HUES64 (cell line): ENCODE results near the gene ZDHHC14.
A peak's percentile ranks its signal among the peaks of the same experiment; 100 is the strongest.

ENCODE experiments used
- H3K27ac ChIP-seq: 2 replicates; pipeline ENCODE4 v1.7.0; 2013; ENCODE audit warnings: low read depth, low read length, inconsistent platforms
- H3K27me3 ChIP-seq: 2 replicates; pipeline ENCODE4 v1.6.1; 2013; ENCODE audit warnings: mild to moderate bottlenecking, low read length; ENCODE audit not compliant: insufficient read depth
- H3K36me3 ChIP-seq: 2 replicates; pipeline ENCODE4 v1.6.1; 2013; ENCODE audit warnings: mild to moderate bottlenecking, low read length; ENCODE audit not compliant: insufficient read depth
- H3K4me1 ChIP-seq: 2 replicates; pipeline ENCODE4 v1.6.1; 2013; ENCODE audit warnings: mild to moderate bottlenecking, low read length, moderate library complexity; ENCODE audit not compliant: insufficient read depth
- H3K4me3 ChIP-seq: 2 replicates; pipeline ENCODE4 v1.5.1; 2013; ENCODE audit warnings: mild to moderate bottlenecking, low read length, moderate library complexity
- H3K9ac ChIP-seq: 2 replicates; pipeline ENCODE4 v1.6.1; 2013; ENCODE audit warnings: mild to moderate bottlenecking, low read depth, low read length
- H3K9me3 ChIP-seq: 2 replicates; pipeline ENCODE4 v1.6.1; 2013; ENCODE audit warnings: low read depth, low read length; ENCODE audit not compliant: insufficient read depth
- WGBS: fragments of 150-250, 120-280 bp; methylation state at CpG from one replicate; pipeline ENCODE4 v1.1.7; 2013; ENCODE audit warnings: missing lambda C conversion rate; 5-methylcytosine and 5-hydroxymethylcytosine counted together

ZDHHC14 gene

DNA sequence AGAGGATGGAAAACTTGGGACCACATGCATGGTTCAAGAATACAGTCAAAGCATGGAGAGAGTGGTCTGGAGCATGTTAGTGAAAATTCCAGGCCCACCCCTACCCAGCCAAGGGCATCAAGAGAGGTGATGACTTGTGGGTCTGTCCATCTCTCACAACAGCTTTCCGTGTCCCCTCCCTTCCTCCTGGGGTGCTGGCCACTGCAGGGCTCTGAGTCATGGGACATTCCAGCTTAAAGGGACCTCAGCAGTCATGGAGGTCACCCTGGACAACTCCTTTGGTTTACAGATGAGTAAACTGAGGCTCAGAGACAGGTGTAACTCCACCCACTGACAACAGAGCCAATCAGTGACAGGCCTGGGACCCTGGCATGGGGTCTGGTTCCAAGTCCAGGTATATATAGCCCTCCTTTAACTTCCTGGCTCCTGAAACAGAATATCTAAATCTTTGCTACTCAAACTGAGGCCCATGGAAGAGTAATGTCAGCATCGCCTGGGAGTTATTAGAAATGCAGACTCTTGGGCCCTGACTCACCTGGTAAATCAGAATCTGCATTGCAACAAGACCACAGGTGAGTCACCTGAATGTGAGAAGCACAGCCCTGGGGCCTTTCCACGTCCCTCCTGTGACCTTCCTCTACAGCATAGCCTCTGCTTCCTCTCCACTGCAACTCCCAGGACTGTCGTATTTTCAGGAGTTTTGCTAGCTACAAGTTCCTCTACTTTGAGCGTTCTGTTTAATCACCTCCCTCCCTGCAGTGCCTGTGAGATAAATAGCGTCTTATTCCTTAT is 170.2 kb downstream of the ZDHHC14 start:
- Histone ChIP-seq H3K9ac (peak overlapping the region; percentile 55; the same call in 1 of the 2 replicates), H3K4me1 (peaks cover 49% of the 10 kb centered on the region), H3K9me3 (no peaks in the 10 kb centered on the region), H3K4me3 (no peak overlapping the region), H3K27me3 (no peaks in the 10 kb centered on the region), H3K27ac (peak overlapping the region; percentile 81), H3K36me3 (no peaks in the 10 kb centered on the region)
- 57% methylated on average over 5 of the region's 6 CpGs for WGBS

- Histone ChIP-seq H3K4me3 (peak overlapping the region; percentile 21; the same call in 1 of the 2 replicates), H3K27ac (peak overlapping the region; percentile 81), H3K9ac (peak overlapping the region; percentile 55), H3K27me3 (no peaks in the 10 kb centered on the region), H3K4me1 (peaks cover 40% of the 10 kb centered on the region), H3K36me3 (no peaks in the 10 kb centered on the region), H3K9me3 (no peaks in the 10 kb centered on the region)
- WGBS: 11% methylated on average over 9 of the region's 9 CpGs
Measured at GRCh38 chr6:157552081-157552747, 171.2 kb downstream of the ZDHHC14 start.

- Histone ChIP-seq H3K27ac (peak overlapping the region; percentile 79), H3K9ac (peak overlapping the region; percentile 26; the same call in 1 of the 2 replicates), H3K9me3 (no peaks in the 10 kb centered on the region), H3K4me1 (peaks cover 40% of the 10 kb centered on the region), H3K36me3 (no peaks in the 10 kb centered on the region), H3K4me3 (no peak overlapping the region), H3K27me3 (no peaks in the 10 kb centered on the region)
- 73% methylated on average over 5 of the region's 5 CpGs for WGBS
Measured at GRCh38 chr6:157552820-157553485, 172.0 kb downstream of the ZDHHC14 start.

DNA sequence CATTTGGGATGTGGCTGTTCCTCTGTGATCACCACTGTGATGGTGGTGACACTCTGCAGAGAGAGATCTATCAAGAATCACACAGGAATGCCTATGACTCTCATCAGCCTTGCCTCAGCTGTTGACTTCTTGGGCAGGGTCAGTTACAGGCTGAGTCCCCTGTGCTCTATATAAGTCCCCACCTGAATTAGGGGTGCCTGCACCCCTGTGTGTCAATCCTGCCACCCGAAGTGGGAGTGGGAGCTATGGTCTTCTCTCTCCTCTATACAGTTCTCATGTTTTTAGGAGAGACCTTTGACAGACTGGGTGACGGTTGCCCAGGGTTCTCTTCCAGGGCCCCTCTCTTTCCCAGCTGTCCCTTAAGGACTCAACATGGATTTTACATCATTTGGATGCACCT is 173.8 kb downstream of the ZDHHC14 start:
- WGBS: 91% methylated on average over 2 of the region's 2 CpGs

GRCh38 chr6:157555455-157556143 is 174.6 kb downstream of the ZDHHC14 start:
- Histone ChIP-seq H3K4me1 (peaks cover 40% of the 10 kb centered on the region), H3K36me3 (no peaks in the 10 kb centered on the region), H3K9me3 (no peaks in the 10 kb centered on the region), H3K9ac (no peak overlapping the region), H3K27ac (no peak overlapping the region), H3K4me3 (no peak overlapping the region), H3K27me3 (no peaks in the 10 kb centered on the region)
- 86% methylated on average over 14 of the region's 16 CpGs for WGBS

More for the DNA sequence above, 173.8 kb downstream of the ZDHHC14 start:
- Histone ChIP-seq H3K4me1 (peaks cover 40% of the 10 kb centered on the region), H3K9me3 (no peaks in the 10 kb centered on the region), H3K27ac (no peak overlapping the region), H3K9ac (no peak overlapping the region), H3K27me3 (no peaks in the 10 kb centered on the region), H3K36me3 (no peaks in the 10 kb centered on the region), H3K4me3 (no peak overlapping the region)

DNA sequence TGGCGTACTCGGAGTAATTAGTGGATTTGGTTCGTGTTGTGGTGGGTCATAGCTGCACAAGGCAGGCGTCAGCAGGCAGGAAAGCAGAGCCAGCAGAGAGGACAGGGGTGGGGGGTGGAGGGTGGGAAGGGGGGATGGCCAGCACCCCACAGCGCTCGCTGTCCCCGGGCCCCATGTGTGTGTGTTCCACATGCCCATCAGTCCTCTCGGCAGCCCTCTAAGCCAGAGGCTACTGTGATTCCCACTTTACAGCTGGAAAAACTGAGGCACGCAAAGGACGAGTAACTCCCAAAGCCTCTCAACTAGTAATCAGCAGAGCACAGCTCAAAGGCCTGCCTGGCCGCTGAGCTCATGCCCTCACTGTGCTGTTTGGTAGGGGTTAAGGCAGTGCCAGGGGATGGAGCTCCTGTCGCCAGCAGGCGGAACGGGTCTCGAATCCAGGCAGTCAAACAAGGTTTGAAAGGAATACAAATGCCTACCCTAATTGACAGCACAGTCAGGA is 175.2 kb downstream of the ZDHHC14 start:
- Histone ChIP-seq H3K27ac (no peak overlapping the region), H3K4me3 (no peak overlapping the region), H3K9me3 (no peaks in the 10 kb centered on the region), H3K27me3 (no peaks in the 10 kb centered on the region), H3K36me3 (no peaks in the 10 kb centered on the region), H3K9ac (no peak overlapping the region), H3K4me1 (peaks cover 36% of the 10 kb centered on the region)
- 86% methylated on average over 15 of the region's 15 CpGs for WGBS

GRCh38 chr6:157556671-157557430 is 175.9 kb downstream of the ZDHHC14 start:
- H3K27ac ChIP-seq: no peak overlapping the region
- 92% methylated on average over 21 of the region's 21 CpGs for WGBS
- no peaks in the 10 kb centered on the region for H3K36me3 ChIP-seq
- H3K9ac ChIP-seq: no peak overlapping the region
- no peaks in the 10 kb centered on the region for H3K9me3 ChIP-seq
- no peak overlapping the region for H3K4me3 ChIP-seq
- H3K27me3 ChIP-seq: no peaks in the 10 kb centered on the region
- peaks cover 29% of the 10 kb centered on the region for H3K4me1 ChIP-seq

DNA sequence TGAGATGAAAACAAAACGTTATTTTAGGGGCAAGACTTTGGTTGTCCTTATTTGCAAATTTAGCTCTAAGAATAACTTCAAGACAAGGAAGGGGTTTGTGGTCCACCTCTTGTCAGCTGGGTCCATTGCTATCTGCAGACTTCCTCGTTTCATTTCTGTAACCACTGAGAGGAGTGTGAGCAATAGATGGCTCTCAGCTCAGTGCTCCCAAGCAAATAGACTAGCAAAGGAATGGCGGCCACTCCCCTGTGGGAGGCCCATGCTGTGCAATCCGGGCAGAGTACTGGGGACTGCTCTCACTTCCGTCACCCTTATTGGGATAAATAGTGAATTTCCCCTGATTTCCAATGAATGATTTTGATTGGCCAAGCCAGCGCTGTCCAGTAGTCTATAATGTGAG is 176.6 kb downstream of the ZDHHC14 start:
- 95% methylated on average over 6 of the region's 6 CpGs for WGBS
- H3K27ac ChIP-seq: no peak overlapping the region
- no peaks in the 10 kb centered on the region for H3K27me3 ChIP-seq
- H3K36me3 ChIP-seq: no peaks in the 10 kb centered on the region
- no peaks in the 10 kb centered on the region for H3K9me3 ChIP-seq
- peaks cover 26% of the 10 kb centered on the region for H3K4me1 ChIP-seq
- no peak overlapping the region for H3K9ac ChIP-seq
- no peak overlapping the region for H3K4me3 ChIP-seq

DNA sequence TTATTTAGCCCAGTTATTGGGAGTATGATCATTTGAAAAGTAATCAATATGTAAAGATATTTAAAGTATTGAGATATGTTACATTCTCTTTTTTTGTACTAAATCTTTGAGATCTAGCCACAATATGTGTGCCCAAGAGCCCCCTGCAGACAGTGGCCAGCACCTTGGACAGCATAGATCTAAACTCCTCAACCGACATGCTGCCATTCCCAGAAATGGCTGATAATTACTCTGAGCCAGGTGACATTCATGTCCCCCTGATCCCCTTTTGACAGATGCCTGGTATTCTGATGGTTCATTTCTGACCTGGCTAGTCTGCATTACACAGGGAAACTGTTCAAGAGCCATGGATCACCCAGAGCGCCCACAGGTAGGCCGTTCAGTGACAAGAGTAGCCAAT is 177.1 kb downstream of the ZDHHC14 start:
- Histone ChIP-seq H3K4me1 (peaks cover 22% of the 10 kb centered on the region), H3K9ac (no peak overlapping the region), H3K9me3 (no peaks in the 10 kb centered on the region), H3K4me3 (no peak overlapping the region), H3K27ac (no peak overlapping the region), H3K36me3 (no peaks in the 10 kb centered on the region), H3K27me3 (no peaks in the 10 kb centered on the region)
- WGBS: 90% methylated on average over 3 of the region's 3 CpGs

DNA sequence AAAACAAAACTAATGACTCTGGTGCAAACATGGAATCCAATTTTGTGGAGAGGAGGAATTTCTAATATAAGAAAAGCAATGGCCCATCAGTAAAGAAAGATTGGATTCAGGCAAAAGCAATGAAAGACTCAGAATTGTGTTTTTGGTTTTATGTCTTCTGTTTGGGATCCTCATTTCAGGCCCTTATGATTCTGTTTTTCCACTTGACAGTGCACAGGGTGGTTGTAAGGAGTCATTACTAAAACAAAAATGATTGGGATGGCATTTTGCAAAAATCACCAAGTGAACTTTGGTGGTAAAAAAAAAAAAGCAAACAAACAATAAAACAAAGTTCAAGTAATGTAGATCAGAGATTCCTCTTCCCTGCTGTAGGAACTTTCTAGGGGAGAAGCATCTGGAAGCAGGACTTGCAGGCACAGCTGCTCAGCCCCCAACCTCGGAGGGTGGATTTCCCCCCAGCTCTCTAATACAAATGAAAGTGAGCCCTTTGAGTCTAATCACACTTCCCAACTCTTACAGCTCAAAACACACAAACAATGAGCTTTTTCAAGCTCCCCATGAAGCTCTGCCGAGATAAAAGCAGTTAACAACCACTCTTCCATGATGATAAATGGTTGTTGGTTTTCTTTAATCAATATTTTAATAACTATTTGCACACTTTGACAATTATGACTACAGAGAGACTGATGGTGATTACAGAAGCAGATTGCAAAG is 177.7 kb downstream of the ZDHHC14 start:
- WGBS: 81% methylated on average over 1 of the region's 2 CpGs
- no peaks in the 10 kb centered on the region for H3K36me3 ChIP-seq
- H3K9ac ChIP-seq: no peak overlapping the region
- no peaks in the 10 kb centered on the region for H3K9me3 ChIP-seq
- no peak overlapping the region for H3K27ac ChIP-seq
- no peak overlapping the region for H3K4me3 ChIP-seq
- H3K27me3 ChIP-seq: no peaks in the 10 kb centered on the region
- H3K4me1 ChIP-seq: peaks cover 16% of the 10 kb centered on the region
